ENCODE data around the gene NLN.
"Not testable (repeated sequence)": the region's sequence is repeated elsewhere in the genome, so short reads cannot be mapped to it uniquely, and the experiment has no call there.

The NLN gene

DNA sequence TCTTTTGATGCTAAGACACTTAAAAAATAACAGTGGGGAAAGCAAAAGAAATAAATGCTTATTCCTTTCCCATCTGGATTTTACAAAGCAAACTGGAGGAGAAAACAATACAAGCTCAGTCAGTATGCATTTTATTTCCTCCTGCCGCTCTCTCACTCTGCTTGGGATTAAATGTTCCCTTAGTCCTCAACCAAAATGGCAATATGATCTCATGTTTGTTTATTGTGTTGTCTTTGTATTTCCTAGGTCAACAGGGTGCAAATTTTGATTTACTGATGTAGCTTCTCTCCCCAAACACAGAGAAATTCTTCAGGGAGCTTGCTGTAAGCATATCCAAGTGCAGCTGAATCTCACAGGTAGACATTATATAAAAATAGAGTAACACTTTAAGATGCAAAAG, 112.3 kb downstream of the NLN start:
- Histone ChIP-seq H3F3A (ENCODE audit: low read depth) (no peaks in the 10 kb centered on the region), H3K79me2 (ENCODE audit: insufficient read depth, low read length) (no peaks in the 10 kb centered on the region), H3K9ac (ENCODE audit: low read depth, low read length, poor library complexity, severe bottlenecking) (no peak overlapping the region), H3K4me1 (ENCODE audit: insufficient read depth, low read length, poor library complexity, severe bottlenecking) (peaks cover 5% of the 10 kb centered on the region), H3K9me3 (ENCODE audit: insufficient read depth, low read depth, low read length) (no peaks in the 10 kb centered on the region), H3K9me2 (replicated peaks; ENCODE audit: low read depth, low read length) (no peaks in the 10 kb centered on the region), H3K4me2 (ENCODE audit: low read depth, low read length, poor library complexity, severe bottlenecking) (no peak overlapping the region), H2AFZ (ENCODE audit: low read length) (no peak overlapping the region), H4K20me1 (ENCODE audit: insufficient read depth, low read length, poor library complexity, severe bottlenecking) (no peaks in the 10 kb centered on the region), H3K4me3 (ENCODE audit: low read length, poor library complexity, severe bottlenecking) (no peak overlapping the region), H3K27me3 (ENCODE audit: insufficient read depth, low read length, poor library complexity, severe bottlenecking) (no peaks in the 10 kb centered on the region), H3K36me3 (ENCODE audit: insufficient read depth, low read length) (no peaks in the 10 kb centered on the region)
- no peak for TF ChIP-seq CTCF (conservative IDR thresholded peaks at IDR 0.05; ENCODE audit: low read length)
- no peak for TF ChIP-seq EZH2phosphoT487 (IDR thresholded peaks at IDR 0.05; ENCODE audit: borderline replicate concordance)

DNA sequence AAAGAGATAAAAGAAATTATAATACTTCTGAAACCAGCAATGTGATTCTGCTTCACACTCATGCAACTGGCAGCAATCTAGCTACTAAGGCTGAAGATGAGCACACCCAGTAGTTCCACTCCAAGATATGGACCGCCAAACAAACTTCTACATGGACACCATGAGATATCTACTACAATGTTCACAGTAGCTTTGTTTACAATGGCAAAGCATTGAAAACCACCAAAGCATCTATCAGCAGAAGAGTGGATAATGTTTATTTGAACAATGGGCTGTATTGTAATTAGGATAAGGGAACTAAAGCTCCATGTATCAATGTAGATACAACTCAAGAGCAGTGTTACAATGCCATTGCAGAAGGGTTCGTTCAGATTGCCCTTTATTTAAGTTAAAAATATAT, 113.2 kb downstream of the NLN start:
- Histone ChIP-seq H3K36me3 (ENCODE audit: insufficient read depth, low read length) (no peaks in the 10 kb centered on the region), H3K79me2 (ENCODE audit: insufficient read depth, low read length) (no peaks in the 10 kb centered on the region), H2AFZ (ENCODE audit: low read length) (no peak overlapping the region), H4K20me1 (ENCODE audit: insufficient read depth, low read length, poor library complexity, severe bottlenecking) (no peaks in the 10 kb centered on the region), H3F3A (ENCODE audit: low read depth) (no peaks in the 10 kb centered on the region), H3K9ac (ENCODE audit: low read depth, low read length, poor library complexity, severe bottlenecking) (no peak overlapping the region), H3K9me3 (ENCODE audit: insufficient read depth, low read depth, low read length) (no peaks in the 10 kb centered on the region), H3K4me1 (ENCODE audit: insufficient read depth, low read length, poor library complexity, severe bottlenecking) (peaks cover 5% of the 10 kb centered on the region), H3K4me2 (ENCODE audit: low read depth, low read length, poor library complexity, severe bottlenecking) (no peak overlapping the region), H3K4me3 (ENCODE audit: low read length, poor library complexity, severe bottlenecking) (no peak overlapping the region), H3K27me3 (ENCODE audit: insufficient read depth, low read length, poor library complexity, severe bottlenecking) (no peaks in the 10 kb centered on the region), H3K9me2 (replicated peaks; ENCODE audit: low read depth, low read length) (no peaks in the 10 kb centered on the region)
- TF ChIP-seq CTCF (conservative IDR thresholded peaks at IDR 0.05; ENCODE audit: low read length): no peak
- TF ChIP-seq EZH2phosphoT487 (IDR thresholded peaks at IDR 0.05; ENCODE audit: borderline replicate concordance): no peak

DNA sequence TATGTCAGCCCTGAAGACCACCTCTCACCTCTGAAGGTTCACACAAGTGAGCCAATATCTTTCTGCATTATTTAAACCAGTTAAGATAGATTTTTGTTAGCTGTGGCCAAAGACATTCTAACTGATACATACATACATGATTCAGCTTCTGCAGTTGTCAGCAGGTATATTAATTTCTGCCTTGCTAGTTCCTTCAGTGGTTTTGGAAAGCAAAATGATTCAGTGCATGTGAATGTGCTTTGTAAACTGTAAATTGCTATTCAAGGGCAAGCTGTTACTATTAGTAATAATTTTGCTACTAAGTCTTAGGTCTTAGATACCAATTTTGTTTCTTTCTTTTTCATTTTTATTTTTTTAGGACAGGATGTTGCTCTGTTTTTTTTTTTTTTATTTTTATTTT, 115.1 kb downstream of the NLN start:
- Histone ChIP-seq H4K20me1 (ENCODE audit: insufficient read depth, low read length, poor library complexity, severe bottlenecking) (no peaks in the 10 kb centered on the region), H3K4me1 (ENCODE audit: insufficient read depth, low read length, poor library complexity, severe bottlenecking) (no peaks in the 10 kb centered on the region), H3K79me2 (ENCODE audit: insufficient read depth, low read length) (no peaks in the 10 kb centered on the region), H3K27me3 (ENCODE audit: insufficient read depth, low read length, poor library complexity, severe bottlenecking) (no peaks in the 10 kb centered on the region), H3K9me2 (replicated peaks; ENCODE audit: low read depth, low read length) (no peaks in the 10 kb centered on the region), H3K4me2 (ENCODE audit: low read depth, low read length, poor library complexity, severe bottlenecking) (no peak overlapping the region), H3K9me3 (ENCODE audit: insufficient read depth, low read depth, low read length) (no peaks in the 10 kb centered on the region), H3K9ac (ENCODE audit: low read depth, low read length, poor library complexity, severe bottlenecking) (no peak overlapping the region), H2AFZ (ENCODE audit: low read length) (no peak overlapping the region), H3F3A (ENCODE audit: low read depth) (no peaks in the 10 kb centered on the region), H3K36me3 (ENCODE audit: insufficient read depth, low read length) (no peaks in the 10 kb centered on the region), H3K4me3 (ENCODE audit: low read length, poor library complexity, severe bottlenecking) (no peak overlapping the region)
- no peak for TF ChIP-seq EZH2phosphoT487 (IDR thresholded peaks at IDR 0.05; ENCODE audit: borderline replicate concordance)
- no peak for TF ChIP-seq CTCF (conservative IDR thresholded peaks at IDR 0.05; ENCODE audit: low read length)

- not testable (repeated sequence) for H3K9ac ChIP-seq (ENCODE audit: low read depth, low read length, poor library complexity, severe bottlenecking); H3K9me3 ChIP-seq (ENCODE audit: insufficient read depth, low read depth, low read length); H3K9me2 ChIP-seq (replicated peaks; ENCODE audit: low read depth, low read length); H2AFZ ChIP-seq (ENCODE audit: low read length); H3K27me3 ChIP-seq (ENCODE audit: insufficient read depth, low read length, poor library complexity, severe bottlenecking); H3K4me3 ChIP-seq (ENCODE audit: low read length, poor library complexity, severe bottlenecking); H3K79me2 ChIP-seq (ENCODE audit: insufficient read depth, low read length); H4K20me1 ChIP-seq (ENCODE audit: insufficient read depth, low read length, poor library complexity, severe bottlenecking); H3K36me3 ChIP-seq (ENCODE audit: insufficient read depth, low read length); H3K4me2 ChIP-seq (ENCODE audit: low read depth, low read length, poor library complexity, severe bottlenecking); H3F3A ChIP-seq (ENCODE audit: low read depth); H3K4me1 ChIP-seq (ENCODE audit: insufficient read depth, low read length, poor library complexity, severe bottlenecking)
These were observed 117.2 kb downstream of the NLN start for GRCh38 chr5:65839170-65839569.
